ENCODE results near the gene HES4.

HES4 gene

GRCh38 chr1:999725-1000356 is at the start of gene HES4:
Gene HES4 (minus strand): TSS chr1:1000097. CDS start chr1:999973, 124 bp downstream.
- DNase-seq (ENCODE audit: low read depth in 3 of 3): peak in 1 of 3 donors; percentile 65

DNA sequence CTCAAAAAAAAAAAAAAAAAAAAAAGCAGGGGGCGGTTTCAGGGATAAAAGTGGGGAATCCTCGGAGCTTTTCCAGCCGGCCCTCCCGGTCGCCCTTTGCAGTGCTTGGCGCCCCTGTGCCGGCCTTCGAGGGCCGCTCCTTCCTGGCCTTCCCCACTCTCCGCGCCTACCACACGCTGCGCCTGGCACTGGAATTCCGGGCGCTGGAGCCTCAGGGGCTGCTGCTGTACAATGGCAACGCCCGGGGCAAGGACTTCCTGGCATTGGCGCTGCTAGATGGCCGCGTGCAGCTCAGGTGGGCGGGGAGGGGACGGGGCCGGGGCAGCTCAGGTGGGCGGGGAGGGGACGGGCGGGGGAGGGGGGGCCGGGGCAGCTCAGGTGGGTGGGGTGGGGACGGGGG is 48.9 kb upstream of the HES4 start:
- DNase-seq (ENCODE audit: low read depth in 3 of 3): no peak

GRCh38 chr1:1047963-1048362 is 48.1 kb upstream of the HES4 start:
- no peak for DNase-seq (ENCODE audit: low read depth in 3 of 3)

DNA sequence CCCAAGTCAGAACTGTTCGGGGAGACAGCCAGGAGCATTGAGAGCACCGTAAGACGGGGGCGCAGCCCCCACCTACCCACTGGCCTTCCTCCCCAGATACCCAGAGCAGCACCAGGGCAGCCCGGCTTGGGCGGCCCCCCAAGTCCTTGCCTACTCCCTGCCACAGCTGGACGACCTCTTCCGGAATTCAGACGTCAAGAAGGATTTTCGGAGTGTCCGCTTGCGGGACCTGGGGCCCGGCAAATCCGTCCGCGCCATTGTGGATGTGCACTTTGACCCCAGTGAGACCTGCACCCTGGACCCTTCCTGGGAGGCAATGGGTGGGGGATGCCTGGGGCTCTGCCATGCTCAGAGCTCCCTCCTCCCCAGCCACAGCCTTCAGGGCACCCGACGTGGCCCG is 47.5 kb upstream of the HES4 start:
- DNase-seq (ENCODE audit: low read depth in 3 of 3): no peak

DNA sequence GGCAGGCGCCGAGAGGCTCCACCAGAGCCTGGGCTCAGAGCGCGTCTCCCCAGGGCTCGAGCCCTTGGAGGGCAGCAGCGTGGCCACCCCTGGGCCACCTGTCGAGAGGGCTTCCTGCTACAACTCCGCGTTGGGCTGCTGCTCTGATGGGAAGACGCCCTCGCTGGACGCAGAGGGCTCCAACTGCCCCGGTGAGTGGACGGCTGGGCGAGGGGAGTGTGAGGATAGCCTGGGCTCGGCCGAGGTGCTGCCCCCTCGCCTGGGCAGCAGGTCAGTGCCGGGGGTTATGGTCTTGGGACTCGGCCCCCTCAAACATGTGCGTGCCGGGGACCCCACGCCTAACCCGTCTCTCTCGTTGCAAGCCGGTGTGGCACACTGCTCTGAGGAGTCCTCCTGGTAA is 46.9 kb upstream of the HES4 start:
- DNase-seq (ENCODE audit: low read depth in 3 of 3): no peak

DNA sequence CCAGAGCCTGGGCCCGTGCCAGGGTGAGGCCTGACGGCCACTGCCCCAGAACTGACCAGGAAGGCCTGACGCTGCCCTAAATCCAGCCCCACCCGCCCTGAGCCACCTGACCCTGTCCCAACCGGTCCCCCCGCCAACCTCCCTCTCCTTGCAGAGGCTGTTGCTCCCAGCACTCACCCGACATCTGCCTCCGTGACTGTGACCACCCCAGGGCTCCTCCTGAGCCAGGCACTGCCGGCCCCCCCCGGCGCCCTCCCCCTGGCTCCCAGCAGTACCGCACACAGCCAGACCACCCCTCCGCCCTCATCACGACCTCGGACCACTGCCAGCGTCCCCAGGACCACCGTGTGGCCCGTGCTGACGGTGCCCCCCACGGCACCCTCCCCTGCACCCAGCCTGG is 46.3 kb upstream of the HES4 start:
- no peak for DNase-seq (ENCODE audit: low read depth in 3 of 3)

- DNase-seq (ENCODE audit: low read depth in 3 of 3): no peak
These were observed 45.2 kb upstream of the HES4 start for GRCh38 chr1:1045129-1045528.

DNA sequence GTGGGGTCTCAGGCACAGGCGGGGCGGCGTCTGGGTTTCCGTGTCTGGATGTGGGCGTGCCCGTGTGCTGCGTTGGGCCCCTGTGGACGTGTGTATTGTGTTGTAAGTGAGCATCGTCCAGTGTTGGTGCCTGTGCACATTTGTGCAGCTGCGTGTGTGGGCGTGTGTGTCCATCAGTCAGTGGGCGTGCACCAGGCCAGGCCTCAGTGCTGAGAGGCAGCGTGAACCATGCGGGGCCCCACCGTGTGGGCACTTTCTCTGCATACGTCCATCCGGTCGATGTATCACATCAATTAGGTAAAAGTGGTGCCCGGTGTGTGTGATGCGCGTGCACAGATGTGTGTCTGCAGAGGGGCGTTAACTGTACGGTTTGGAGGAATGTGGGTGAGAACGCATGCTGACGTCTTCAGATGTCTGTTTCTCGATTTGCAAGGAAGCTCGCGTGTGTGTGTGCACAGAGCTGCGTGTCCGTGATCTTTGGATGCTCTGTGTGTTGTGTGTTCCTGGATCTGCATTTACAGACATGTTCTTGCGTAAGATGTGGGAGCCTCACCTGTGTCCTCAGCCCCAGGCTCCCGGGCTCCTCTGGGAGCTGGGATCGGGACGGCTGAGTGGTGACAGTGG is 44.7 kb upstream of the HES4 start:
- DNase-seq (ENCODE audit: low read depth in 3 of 3): no peak

- no peak for DNase-seq (ENCODE audit: low read depth in 3 of 3)
These were observed 44.0 kb upstream of the HES4 start for GRCh38 chr1:1043921-1044320.

DNA sequence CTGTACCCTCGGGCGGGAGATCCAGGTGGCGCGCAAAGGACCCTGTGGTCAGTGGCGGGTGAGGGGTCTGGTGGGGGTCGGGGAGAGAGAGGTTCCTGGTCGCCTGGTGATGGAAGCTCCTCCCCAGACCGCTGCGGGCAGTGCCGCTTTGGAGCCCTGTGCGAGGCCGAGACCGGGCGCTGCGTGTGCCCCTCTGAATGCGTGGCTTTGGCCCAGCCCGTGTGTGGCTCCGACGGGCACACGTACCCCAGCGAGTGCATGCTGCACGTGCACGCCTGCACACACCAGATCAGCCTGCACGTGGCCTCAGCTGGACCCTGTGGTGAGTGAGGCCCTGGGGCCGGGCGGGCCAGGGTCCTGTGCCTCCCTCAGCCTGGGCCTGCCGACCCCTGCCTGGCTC is 43.5 kb upstream of the HES4 start:
- no peak for DNase-seq (ENCODE audit: low read depth in 3 of 3)

GRCh38 chr1:1042835-1043234 is 42.9 kb upstream of the HES4 start:
- DNase-seq (ENCODE audit: low read depth in 3 of 3): no peak

DNA sequence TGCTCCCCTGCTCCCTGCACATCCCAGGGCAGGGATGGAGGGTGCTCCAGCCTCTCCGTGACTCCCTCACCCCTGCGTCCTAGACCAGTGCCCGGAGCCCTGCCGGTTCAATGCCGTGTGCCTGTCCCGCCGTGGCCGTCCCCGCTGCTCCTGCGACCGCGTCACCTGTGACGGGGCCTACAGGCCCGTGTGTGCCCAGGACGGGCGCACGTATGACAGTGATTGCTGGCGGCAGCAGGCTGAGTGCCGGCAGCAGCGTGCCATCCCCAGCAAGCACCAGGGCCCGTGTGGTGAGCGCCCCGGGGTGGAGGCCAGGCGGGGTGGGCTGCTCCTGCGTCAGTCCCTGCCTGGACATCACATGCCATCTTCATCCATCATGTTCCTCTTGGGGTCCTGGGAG is 42.0 kb upstream of the HES4 start:
- no peak for DNase-seq (ENCODE audit: low read depth in 3 of 3)

DNA sequence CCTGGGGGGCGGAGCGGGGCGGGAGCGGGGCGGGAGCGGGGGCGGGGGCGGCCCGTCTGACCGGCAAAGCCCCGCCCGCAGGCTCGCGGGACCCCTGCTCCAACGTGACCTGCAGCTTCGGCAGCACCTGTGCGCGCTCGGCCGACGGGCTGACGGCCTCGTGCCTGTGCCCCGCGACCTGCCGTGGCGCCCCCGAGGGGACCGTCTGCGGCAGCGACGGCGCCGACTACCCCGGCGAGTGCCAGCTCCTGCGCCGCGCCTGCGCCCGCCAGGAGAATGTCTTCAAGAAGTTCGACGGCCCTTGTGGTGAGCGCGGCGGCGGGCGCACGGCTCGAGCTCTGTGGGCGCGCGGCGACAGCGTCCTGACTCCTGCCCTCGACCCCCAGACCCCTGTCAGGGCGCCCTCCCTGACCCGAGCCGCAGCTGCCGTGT is 41.2 kb upstream of the HES4 start:
- DNase-seq (ENCODE audit: low read depth in 3 of 3): no peak

- DNase-seq (ENCODE audit: low read depth in 3 of 3): peak; percentile 61 to 78 (median 65)
These were observed 40.4 kb upstream of the HES4 start for GRCh38 chr1:1040004-1040991.

GRCh38 chr1:1039145-1039910 is 39.4 kb upstream of the HES4 start:
- DNase-seq (ENCODE audit: low read depth in 3 of 3): no peak

- DNase-seq (ENCODE audit: low read depth in 3 of 3): no peak
These were observed 38.8 kb upstream of the HES4 start for GRCh38 chr1:1038694-1039093.

DNA sequence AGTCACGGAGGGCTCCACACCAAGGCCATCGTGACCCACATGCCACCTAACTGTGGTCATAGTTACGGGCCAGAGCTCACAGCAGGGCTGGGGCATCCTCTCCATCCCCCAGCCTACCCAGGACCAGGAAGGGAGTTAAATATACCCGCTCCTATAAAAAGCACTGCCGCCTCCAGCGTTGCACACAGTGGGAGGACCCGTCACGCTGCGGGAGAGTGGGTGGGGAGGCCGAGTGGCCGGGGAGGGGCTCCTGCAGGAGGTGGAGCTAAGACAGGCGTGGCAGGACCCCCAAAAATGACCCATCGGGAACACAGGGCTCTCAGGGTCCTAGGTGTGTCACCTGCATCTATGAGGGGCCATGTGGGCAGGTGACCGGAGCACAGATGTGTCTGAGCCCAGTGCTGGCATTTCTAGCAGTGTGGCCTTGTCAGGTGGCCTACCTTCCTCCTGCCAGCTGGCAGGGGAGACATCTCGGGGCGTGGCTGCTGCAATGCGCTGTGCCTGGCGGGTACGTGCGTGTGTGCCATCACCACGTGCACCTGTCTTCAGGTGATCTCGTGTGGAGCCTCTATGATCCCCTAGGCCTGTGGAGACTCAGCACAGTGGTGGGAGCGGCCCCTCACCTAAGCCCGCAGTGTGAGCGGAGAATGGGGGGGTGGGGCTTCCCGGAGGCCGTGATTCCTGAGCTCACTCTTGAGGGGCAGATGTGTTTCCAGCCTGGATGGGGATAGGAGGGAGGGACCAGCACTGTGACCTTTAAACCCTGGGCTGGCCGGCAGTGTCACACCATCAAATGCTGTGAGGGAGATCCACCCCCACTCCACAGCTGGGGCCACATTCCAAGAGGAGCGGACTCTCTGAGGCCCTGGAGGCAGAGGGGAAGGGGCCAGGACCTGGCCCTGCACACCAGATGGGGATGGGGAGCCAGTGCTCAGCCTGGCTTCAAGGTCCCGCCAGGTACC is 37.8 kb upstream of the HES4 start:
- no peak for DNase-seq (ENCODE audit: low read depth in 3 of 3)

DNA sequence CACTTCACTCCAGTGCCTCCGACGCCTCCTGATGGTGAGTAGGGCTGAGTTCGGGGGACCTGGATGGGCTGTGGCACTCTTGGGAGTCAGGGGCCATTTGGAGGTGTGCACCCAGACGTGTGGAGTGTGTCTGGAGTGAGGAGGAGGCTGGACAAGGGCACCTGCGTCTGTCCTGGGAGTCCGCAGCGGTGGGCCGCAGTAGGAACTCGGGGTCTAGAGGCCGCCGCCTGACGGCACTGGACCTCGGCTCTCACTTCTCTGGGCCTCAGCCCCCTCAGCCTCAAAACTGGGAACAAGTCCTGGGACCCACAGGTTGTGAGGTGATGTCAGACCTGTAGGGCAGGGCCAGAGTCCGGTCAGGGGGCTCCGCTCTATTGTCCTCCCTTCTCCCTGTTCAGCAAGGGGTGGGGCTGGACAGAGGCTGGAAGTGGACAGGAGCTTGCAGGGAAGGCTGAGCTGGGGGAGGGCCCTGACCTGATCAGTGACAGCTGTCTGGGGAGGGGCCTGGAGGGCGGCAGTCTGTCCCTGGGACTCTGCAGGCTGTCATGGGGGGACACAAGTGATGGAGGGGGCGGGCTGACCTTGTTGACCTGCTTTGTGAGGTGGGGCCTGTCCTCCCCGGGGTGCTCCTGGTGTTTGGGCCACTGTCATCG is 35.5 kb upstream of the HES4 start:
- DNase-seq (ENCODE audit: low read depth in 3 of 3): no peak

DNA sequence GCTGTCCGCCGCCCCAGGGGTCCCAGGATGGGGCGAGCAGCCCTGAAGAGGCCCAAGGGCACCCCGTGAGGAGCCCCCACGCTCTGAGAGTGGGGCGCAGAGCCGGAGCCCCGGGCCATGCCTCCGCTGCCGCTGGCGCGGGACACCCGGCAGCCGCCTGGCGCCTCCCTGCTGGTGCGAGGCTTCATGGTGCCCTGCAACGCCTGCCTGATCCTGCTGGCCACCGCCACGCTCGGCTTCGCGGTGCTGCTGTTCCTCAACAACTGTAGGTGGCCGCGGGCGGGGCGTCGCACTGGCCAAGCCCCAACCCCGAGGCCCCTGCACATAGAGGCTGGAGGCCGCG is 34.5 kb upstream of the HES4 start:
- no peak for DNase-seq (ENCODE audit: low read depth in 3 of 3)

- DNase-seq (ENCODE audit: low read depth in 3 of 3): no peak
These were observed 34.0 kb upstream of the HES4 start for GRCh38 chr1:1033731-1034438.
